K562 (cell line): ENCODE data around the gene TMEM132E. TPM values are rescaled to one million over a fixed set of nuclear protein-coding genes. Genes with fewer than 3 reads are reported as not detected.

Experiments
- BACH1 ChIP-seq: fragments of 200-800 bp; sonication (Bioruptor generic); IDR thresholded peaks from 2 replicates; pipeline ENCODE4 v1.6.1; 2016; ENCODE audit warnings: missing genetic modification characterization, missing compliant biosample characterization
- DEAF1 ChIP-seq: fragments of 450-650 bp; formaldehyde crosslinking; IDR thresholded peaks from 2 replicates; pipeline ENCODE4 v1.4.0; 2020; ENCODE audit warnings: mild to moderate bottlenecking, moderate library complexity
- ELF1 ChIP-seq: fragments of 200-800 bp; sonication (Bioruptor generic); IDR thresholded peaks from 2 replicates; pipeline ENCODE4 v1.6.1; 2016; ENCODE audit warnings: missing genetic modification characterization, missing compliant biosample characterization
- FOXM1 ChIP-seq, 2 experiments: fragments of 450-650 bp in 1 of 2; sonication (generic) in 1 of 2; formaldehyde crosslinking in 1 of 2; IDR thresholded peaks; 2 replicates each; pipeline versions ENCODE4 v1.6.1 to v1.9.0; 2017 to 2022; ENCODE audit warnings: low read depth in 2 of 2, mild to moderate bottlenecking in 2 of 2, missing genetic modification reagents in 1 of 2, moderate library complexity in 1 of 2
- HNRNPUL1 ChIP-seq: fragments of 200-400 bp; formaldehyde crosslinking; IDR thresholded peaks from 2 replicates; pipeline ENCODE4 v1.6.1; 2017; ENCODE audit warnings: low read length
- JUND ChIP-seq, 2 experiments: IDR thresholded peaks; 2 replicates in 1 of 2; 3 replicates in 1 of 2; pipeline ENCODE4 v1.6.1; 2011; ENCODE audit warnings: borderline replicate concordance in 2 of 2, low read depth in 2 of 2, low read length in 2 of 2, improper control_type of control experiment in 1 of 2, missing biosample characterization in 1 of 2, missing genetic modification characterization in 1 of 2, missing genetic modification reagents in 1 of 2
- RUNX1 ChIP-seq: sonication (generic); IDR thresholded peaks from 2 replicates; pipeline ENCODE4 v1.6.1; 2016; ENCODE audit warnings: antibody characterized with exemption, low read depth
- SIX5 ChIP-seq, 2 experiments: IDR thresholded peaks; 2 replicates each; pipeline ENCODE4 v1.6.1; 2011; ENCODE audit warnings: low read length in 2 of 2, borderline replicate concordance in 1 of 2, low read depth in 1 of 2, mild to moderate bottlenecking in 1 of 2, moderate library complexity in 1 of 2; ENCODE audit not compliant: insufficient read depth in 1 of 2
- SMAD1 ChIP-seq: fragments of 150-350 bp; IDR thresholded peaks from 2 replicates; pipeline ENCODE4 v1.6.1; 2014; ENCODE audit warnings: low read length, low read depth; ENCODE audit not compliant: partially characterized antibody
- TBL1XR1 ChIP-seq, 2 experiments: IDR thresholded peaks; 2 replicates each; pipeline ENCODE4 v1.6.1; 2012; ENCODE audit warnings: improper control_type of control experiment in 2 of 2, low read length in 2 of 2, mild to moderate bottlenecking in 1 of 2
- WHSC1 ChIP-seq: IDR thresholded peaks from one replicate; pipeline ENCODE4 v1.6.1; 2012; ENCODE audit warnings: low read length, control low read depth, inconsistent platforms
- ZBTB17 ChIP-seq: fragments of 450-650 bp; formaldehyde crosslinking; IDR thresholded peaks from 2 replicates; pipeline ENCODE4 v1.4.0; 2020; ENCODE audit warnings: mild to moderate bottlenecking
- ZBTB7A ChIP-seq: IDR thresholded peaks from 2 replicates; pipeline ENCODE4 v1.6.1; 2011; ENCODE audit warnings: low read depth, mild to moderate bottlenecking, low read length, moderate library complexity, borderline replicate concordance; ENCODE audit not compliant: control insufficient read depth
- ZNF717 ChIP-seq: fragments of 250-450 bp; sonication (Bioruptor Pico); IDR thresholded peaks from 2 replicates; pipeline ENCODE4 v1.5.0; 2021
- ZSCAN32 ChIP-seq: fragments of 450-650 bp; formaldehyde crosslinking; IDR thresholded peaks from 2 replicates; pipeline ENCODE4 v1.4.0; 2020; ENCODE audit warnings: mild to moderate bottlenecking, moderate library complexity
- polyA plus RNA-seq, 8 experiments: library from polyadenylated mRNA; depleted of rRNA in 4 of 8; stranded (reverse) in 5 of 8; unstranded in 3 of 8; fragments of >200 nt; fragmentation: Nextera tagmentation in 2 of 8; fragmentation: Illumina TruSeq in 1 of 8; extraction: Ambion mirVana in 2 of 8; extraction: Trizol in 1 of 8; gene quantifications; 2 replicates each; pipeline versions ENCODE4 v1.2.1 to v1.2.3, GENCODE V29; 2011 to 2014; ENCODE audit warnings: inconsistent platforms in 1 of 8, missing spikeins in 1 of 8
- total RNA-seq, 7 experiments: library from RNA; depleted of rRNA in 6 of 7; stranded (reverse); fragments of >200 nt in 6 of 7; fragmentation: Illumina TruSeq in 2 of 7; extraction: Trizol in 2 of 7; gene quantifications; 2 replicates each; pipeline versions ENCODE4 v1.2.1 to v1.2.3, GENCODE V29; 2011 to 2021; ENCODE audit warnings: low replicate concordance in 1 of 7

Gene TMEM132E
- total and polyA plus RNA-seq, 9 of the 15 experiments (the other 6 are each of a cell fraction or from before 2014, with no cell fraction given) = not detected

DNA sequence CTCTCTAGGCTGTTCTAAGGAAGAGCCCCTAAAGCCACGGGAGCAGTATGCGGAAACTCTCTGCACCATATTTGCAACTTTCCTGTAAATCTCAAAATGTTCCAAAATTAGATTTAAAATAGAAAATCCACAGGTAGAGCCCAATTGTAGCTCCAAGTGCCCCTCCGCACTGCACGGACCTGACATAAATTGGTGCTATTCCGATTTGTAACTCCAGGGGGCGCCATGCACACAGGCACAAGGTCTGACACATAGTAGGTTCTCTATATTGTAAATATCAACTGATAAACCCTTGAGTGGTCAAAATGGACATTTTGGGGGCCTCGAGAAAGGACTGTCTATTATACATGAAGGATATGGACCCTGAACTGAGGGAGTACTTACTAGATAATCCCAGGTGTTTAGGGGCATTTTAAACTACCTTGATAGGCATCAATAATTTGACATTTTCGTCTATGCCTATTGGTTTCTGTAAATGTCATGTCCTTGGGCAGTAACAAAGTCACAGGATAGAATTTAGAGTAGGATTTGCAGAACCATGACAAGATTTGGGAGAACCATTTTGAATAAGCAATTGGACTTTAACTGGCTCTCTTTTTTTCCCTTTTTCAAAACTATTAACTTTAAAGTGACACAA, 36.6 kb upstream of the TMEM132E start (continued):
- TF ChIP-seq ZBTB17 (CRISPR knock-in tag) = no peak
- 0 out of 2 replicates have a peak, but pooled peaks have one; percentile 7 for TF ChIP-seq JUND (IDR thresholded peaks at IDR 0.05; ENCODE audit: borderline replicate concordance, low read depth, low read length)
- no peak for TF ChIP-seq JUND (tag; IDR thresholded peaks at IDR 0.05; ENCODE audit: borderline replicate concordance, low read depth, low read length)
- TF ChIP-seq BACH1 (tag) = no peak
- TF ChIP-seq FOXM1 (IDR thresholded peaks at IDR 0.05; ENCODE audit: low read depth) = no peak
- no peak for TF ChIP-seq FOXM1 (CRISPR knock-in tag; IDR thresholded peaks at IDR 0.05; ENCODE audit: low read depth)
- no peak for TF ChIP-seq ELF1 (tag)
- TF ChIP-seq RUNX1 = no peak
- no peak for TF ChIP-seq ZBTB7A
- no peak for TF ChIP-seq HNRNPUL1
- TF ChIP-seq ZNF717 (CRISPR knock-in tag) = no peak
- no peak for TF ChIP-seq TBL1XR1 (IDR thresholded peaks at IDR 0.05; ENCODE audit: low read length in 2 of 2)
- TF ChIP-seq SIX5 (IDR thresholded peaks at IDR 0.05; ENCODE audit: borderline replicate concordance in 1 of 2, insufficient read depth in 1 of 2, low read depth in 1 of 2, low read length in 2 of 2) = no peak
- TF ChIP-seq SMAD1 = no peak
- peak; percentile 52; the same call in 1 of the 2 replicates for TF ChIP-seq DEAF1 (CRISPR knock-in tag)
- no peak for TF ChIP-seq WHSC1
- no peak for TF ChIP-seq ZSCAN32 (CRISPR knock-in tag)
